Fibroblast of pulmonary artery (primary cell): ENCODE measurements around the gene HAGHL.
A peak's percentile ranks its signal among the peaks of the same experiment; 100 is the strongest.
"Not testable (repeated sequence)": the region's sequence is repeated elsewhere in the genome, so short reads cannot be mapped to it uniquely, and the experiment has no call there.

ENCODE experiments used
- DNase-seq: peaks from one replicate; pipeline ENCODE4 v3.0.0-alpha.2; 2010; ENCODE audit warnings: low read depth
- H3K4me3 ChIP-seq: replicated peaks from 2 replicates; pipeline ENCODE4 v1.5.1; 2011; ENCODE audit warnings: low read depth, mild to moderate bottlenecking, control low read depth, low read length, moderate library complexity
- CTCF ChIP-seq: IDR thresholded peaks from 2 replicates; pipeline ENCODE4 v1.5.1; 2011; ENCODE audit warnings: mild to moderate bottlenecking, control low read depth, low read length, inconsistent platforms; ENCODE audit errors: missing control alignments

Gene HAGHL

GRCh38 chr16:749010-749409 lies 22.1 kb downstream of the HAGHL start:
- TF ChIP-seq CTCF, result no peak
- DNase-seq, result peak; percentile 80
- H3K4me3 ChIP-seq, result no peak overlapping the region

GRCh38 chr16:750485-750884 lies 23.6 kb downstream of the HAGHL start:
- TF ChIP-seq CTCF, result no peak
- no peak for DNase-seq
- no peak overlapping the region for H3K4me3 ChIP-seq

- DNase-seq, result no peak
- TF ChIP-seq CTCF, result no peak
- H3K4me3 ChIP-seq, result no peak overlapping the region
Measured at GRCh38 chr16:751152-752006, 24.5 kb downstream of the HAGHL start.

GRCh38 chr16:752007-752312 lies 25.1 kb downstream of the HAGHL start:
- H3K4me3 ChIP-seq, result no peak overlapping the region
- no peak for TF ChIP-seq CTCF
- no peak for DNase-seq

- DNase-seq, H3K4me3 ChIP-seq: not testable (repeated sequence)
Measured at GRCh38 chr16:754121-754607, 27.3 kb downstream of the HAGHL start.

GRCh38 chr16:754656-755055 lies 27.8 kb downstream of the HAGHL start:
- TF ChIP-seq CTCF, result no peak
- no peak overlapping the region for H3K4me3 ChIP-seq
- DNase-seq, result no peak

- no peak for TF ChIP-seq CTCF
- H3K4me3 ChIP-seq, result no peak overlapping the region
- DNase-seq, result no peak
Measured at GRCh38 chr16:756428-756827, 29.5 kb downstream of the HAGHL start.
